Measurements from ENCODE around the gene CERK. TPM values are rescaled to one million over a fixed set of nuclear protein-coding genes. Genes with fewer than 3 reads are reported as not detected.
"Not testable (repeated sequence)": the region's sequence is repeated elsewhere in the genome, so short reads cannot be mapped to it uniquely, and the experiment has no call there.

The CERK gene
- 10 to 100 TPM; 38.1 to 41.3 TPM for total RNA-seq

- H3K4me1 Mint-ChIP-seq: peaks cover 38% of the 10 kb centered on the region
- peaks cover 6% of the 10 kb centered on the region for H3K36me3 Mint-ChIP-seq
- H3K27me3 Mint-ChIP-seq: no peaks in the 10 kb centered on the region
- DNase-seq: peak; percentile 52
- peak within 1 kb of the TSS; percentile 94 for H3K27ac Mint-ChIP-seq
- peaks cover 6% of the 10 kb centered on the region for H3K9me3 Mint-ChIP-seq
- H3K4me3 Mint-ChIP-seq: peak within 1 kb of the TSS; percentile 100
Measured at GRCh38 chr22:46737976-46738646, at the start of gene CERK. TSS of gene CERK (minus strand) at chr22:46738252. CDS start at chr22:46738148, 104 bp downstream.

DNA sequence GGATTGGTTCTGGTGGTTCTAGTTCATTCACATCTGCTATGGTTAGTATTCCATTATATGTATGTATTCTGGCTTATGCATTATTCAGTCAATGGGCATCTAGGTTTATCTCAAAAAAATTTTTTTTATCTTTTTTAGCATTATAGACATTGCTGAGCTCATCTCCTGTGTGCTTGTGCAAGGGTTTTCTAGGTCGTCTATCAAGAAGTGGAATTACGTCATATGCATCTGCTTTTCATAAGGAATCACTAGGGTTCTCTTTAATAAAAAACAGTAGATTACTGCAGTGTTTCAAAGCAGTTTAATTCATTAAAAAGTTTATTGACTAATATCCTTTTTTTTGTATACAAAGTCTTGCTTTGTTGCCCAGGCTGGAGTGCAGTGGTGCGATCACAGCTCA is 45.7 kb upstream of the CERK start:
- Mint-ChIP-seq H3K27ac (no peak overlapping the region), H3K4me1 (peaks cover 16% of the 10 kb centered on the region), H3K36me3 (peaks cover 27% of the 10 kb centered on the region), H3K9me3 (no peaks in the 10 kb centered on the region), H3K27me3 (no peaks in the 10 kb centered on the region), H3K4me3 (no peak overlapping the region)
- no peak for DNase-seq

GRCh38 chr22:46782200-46782599 is 44.1 kb upstream of the CERK start:
- DNase-seq, H3K9me3 Mint-ChIP-seq, H3K27me3 Mint-ChIP-seq, H3K27ac Mint-ChIP-seq, H3K4me3 Mint-ChIP-seq: not testable (repeated sequence)
- peaks cover 16% of the 10 kb centered on the region for H3K4me1 Mint-ChIP-seq
- H3K36me3 Mint-ChIP-seq: peaks cover 23% of the 10 kb centered on the region

DNA sequence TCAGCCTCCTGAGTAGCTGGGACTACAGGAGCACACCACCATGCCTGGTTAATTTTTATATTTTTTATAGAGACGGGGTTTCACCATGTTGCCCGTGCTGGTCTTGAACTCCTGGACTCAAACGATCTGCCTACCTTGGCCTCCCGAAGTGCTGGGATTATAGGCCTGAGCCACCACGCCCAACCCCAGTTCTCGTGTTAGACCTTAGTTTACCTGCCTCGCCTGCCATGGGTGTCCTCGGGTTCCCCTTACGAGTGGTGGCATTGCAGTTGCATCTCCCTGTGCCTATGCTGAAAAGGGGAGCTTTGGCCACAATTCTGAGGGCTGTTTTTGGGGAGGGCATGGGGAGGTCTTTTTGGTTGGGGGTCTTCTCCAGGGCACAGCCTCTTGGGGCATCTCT is 43.2 kb upstream of the CERK start:
- no peaks in the 10 kb centered on the region for H3K9me3 Mint-ChIP-seq
- no peaks in the 10 kb centered on the region for H3K27me3 Mint-ChIP-seq
- H3K36me3 Mint-ChIP-seq: peaks cover 25% of the 10 kb centered on the region
- no peak overlapping the region for H3K4me3 Mint-ChIP-seq
- no peak overlapping the region for H3K27ac Mint-ChIP-seq
- peaks cover 25% of the 10 kb centered on the region for H3K4me1 Mint-ChIP-seq
- DNase-seq: no peak

DNA sequence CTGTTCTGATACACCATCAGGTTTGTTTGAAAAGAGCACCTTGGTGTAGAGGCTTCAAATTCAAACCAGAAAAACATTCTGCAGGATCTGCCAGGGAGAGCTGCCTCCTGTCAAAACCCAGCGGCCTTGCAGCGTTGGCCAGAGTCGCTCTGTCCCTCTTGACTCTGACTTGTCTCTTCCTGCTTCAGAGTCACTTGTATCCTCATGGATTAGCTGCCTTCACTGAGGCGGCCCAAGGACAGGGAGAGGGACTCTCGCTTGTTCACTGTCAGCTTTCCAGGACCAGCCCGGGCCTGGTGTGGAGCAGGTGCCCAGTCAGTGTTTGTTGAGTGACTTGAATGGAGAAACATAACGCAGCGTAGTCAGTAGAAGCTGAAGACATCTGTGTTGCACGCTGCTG is 42.4 kb upstream of the CERK start:
- DNase-seq: no peak
- Mint-ChIP-seq H3K4me3 (no peak overlapping the region), H3K4me1 (peaks cover 33% of the 10 kb centered on the region), H3K27ac (no peak overlapping the region), H3K36me3 (peaks cover 28% of the 10 kb centered on the region), H3K9me3 (no peaks in the 10 kb centered on the region), H3K27me3 (no peaks in the 10 kb centered on the region)

- DNase-seq: no peak
- Mint-ChIP-seq H3K9me3 (no peaks in the 10 kb centered on the region), H3K27me3 (no peaks in the 10 kb centered on the region), H3K4me1 (peaks cover 38% of the 10 kb centered on the region), H3K27ac (no peak overlapping the region), H3K36me3 (peaks cover 26% of the 10 kb centered on the region), H3K4me3 (no peak overlapping the region)
Measured at GRCh38 chr22:46779651-46780050, 41.6 kb upstream of the CERK start.

- DNase-seq: no peak
- Mint-ChIP-seq H3K27ac (no peak overlapping the region), H3K4me3 (no peak overlapping the region), H3K9me3 (no peaks in the 10 kb centered on the region), H3K27me3 (no peaks in the 10 kb centered on the region), H3K4me1 (peaks cover 43% of the 10 kb centered on the region), H3K36me3 (peaks cover 26% of the 10 kb centered on the region)
Measured at GRCh38 chr22:46779023-46779422, 41.0 kb upstream of the CERK start.

DNA sequence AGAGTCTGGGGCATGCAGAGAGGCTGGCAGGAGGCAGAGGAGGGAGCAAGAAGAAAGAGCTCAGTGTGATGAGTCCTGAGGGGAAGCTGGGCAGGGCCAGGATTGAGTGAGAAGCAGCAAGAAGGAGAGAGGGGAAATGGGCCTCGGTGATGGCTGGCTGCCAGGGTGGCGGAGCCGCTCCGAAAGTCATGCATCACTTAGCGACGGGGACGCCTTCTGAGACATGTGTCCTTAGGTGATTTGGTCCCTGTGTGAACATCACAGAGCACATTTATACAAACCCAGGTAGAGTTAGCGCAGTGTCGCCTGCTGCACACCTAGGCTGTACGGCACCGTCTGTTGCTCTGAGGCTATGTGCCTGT is 39.5 kb upstream of the CERK start:
- H3K27ac Mint-ChIP-seq: peak overlapping the region; percentile 85
- H3K9me3 Mint-ChIP-seq: no peaks in the 10 kb centered on the region
- peaks cover 54% of the 10 kb centered on the region for H3K4me1 Mint-ChIP-seq
- peak overlapping the region; percentile 71 for H3K4me3 Mint-ChIP-seq
- peak; percentile 62 for DNase-seq
- H3K36me3 Mint-ChIP-seq: peaks cover 26% of the 10 kb centered on the region
- H3K27me3 Mint-ChIP-seq: no peaks in the 10 kb centered on the region

DNA sequence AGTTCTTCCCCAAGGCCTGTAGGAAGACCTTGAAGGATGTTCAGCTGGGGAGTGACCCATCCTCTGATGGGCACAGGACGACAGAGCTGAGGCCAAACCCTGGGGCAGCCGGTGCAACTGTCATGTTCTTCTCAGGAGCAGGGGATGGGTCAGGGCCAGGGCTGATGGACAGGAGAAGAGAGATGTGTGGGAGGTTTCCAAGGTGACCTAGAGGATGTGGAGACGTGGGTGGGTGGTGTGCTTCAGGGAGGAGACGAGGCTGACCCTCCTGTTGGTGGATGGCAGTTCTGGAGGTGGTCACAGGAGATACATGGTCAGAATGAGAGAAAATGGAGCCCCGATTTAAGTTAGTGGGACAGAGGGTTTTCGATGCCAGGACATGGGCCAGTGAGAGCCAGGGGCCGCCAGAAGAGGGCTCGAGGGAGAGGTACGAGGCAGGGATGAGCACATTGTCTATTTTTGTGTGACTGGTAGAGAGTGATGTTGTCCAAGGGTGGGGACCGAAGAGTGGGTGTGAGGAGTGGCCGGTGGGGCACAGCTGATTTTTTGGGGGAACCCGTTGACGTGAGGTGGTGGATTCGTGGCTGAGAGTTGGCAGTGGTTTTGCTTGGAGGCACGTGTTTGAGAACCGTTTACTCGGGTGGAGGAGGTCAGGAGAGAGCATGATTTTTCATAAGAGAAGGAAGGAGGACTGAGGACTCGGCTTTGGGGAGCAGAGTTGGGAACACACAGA is 39.0 kb upstream of the CERK start:
- Mint-ChIP-seq H3K27me3 (no peaks in the 10 kb centered on the region), H3K36me3 (peaks cover 23% of the 10 kb centered on the region)

DNA sequence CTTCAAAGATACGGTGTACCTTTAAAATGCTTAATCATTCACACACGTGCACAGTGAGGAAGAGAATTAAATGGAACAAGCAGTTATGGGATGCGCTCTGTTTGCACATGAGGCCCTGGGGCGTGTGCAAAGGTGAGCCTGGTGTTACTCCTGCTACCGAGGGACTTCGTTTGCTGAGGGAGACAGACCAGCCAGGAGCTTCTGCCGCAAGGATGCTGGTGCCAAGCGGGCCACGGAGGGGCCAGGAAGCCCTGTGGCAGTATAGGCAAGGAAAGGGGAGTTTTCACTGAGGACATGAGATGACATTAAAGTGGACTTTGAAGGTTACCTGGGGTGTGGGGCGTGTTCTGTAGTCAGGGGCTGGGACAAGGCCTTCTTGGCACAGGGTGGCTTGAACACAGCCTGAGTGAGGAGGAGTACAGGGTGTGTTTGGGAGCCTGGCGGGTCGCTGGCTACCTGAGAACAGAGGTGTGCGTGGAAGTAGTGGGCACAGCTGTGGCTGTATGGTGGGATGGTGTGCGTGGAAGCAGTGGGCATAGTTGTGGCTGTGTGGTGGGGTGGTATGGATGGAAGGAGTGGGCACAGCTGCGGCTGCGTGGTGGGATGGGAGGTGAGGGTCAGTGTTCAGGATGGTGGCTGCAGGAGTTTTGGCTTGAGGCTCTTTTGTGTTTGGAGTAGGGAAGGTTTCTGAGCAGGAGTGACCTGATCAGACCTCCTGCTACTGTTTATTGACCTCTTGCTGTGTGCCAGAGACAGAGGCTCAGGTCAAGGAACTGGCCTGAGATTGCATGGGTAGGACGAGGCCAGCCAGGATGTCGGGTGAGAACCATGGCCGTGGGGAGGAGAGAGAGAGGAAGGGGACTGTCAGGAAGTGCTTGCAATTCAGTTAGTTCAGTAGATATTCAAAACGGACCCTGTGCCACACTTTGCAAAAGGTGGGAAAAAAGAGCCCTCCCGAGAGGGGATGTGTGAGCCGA is 38.1 kb upstream of the CERK start:
- Mint-ChIP-seq H3K4me1 (peaks cover 54% of the 10 kb centered on the region), H3K4me3 (peak overlapping the region; percentile 71), H3K36me3 (peaks cover 26% of the 10 kb centered on the region), H3K9me3 (no peaks in the 10 kb centered on the region), H3K27me3 (no peaks in the 10 kb centered on the region), H3K27ac (peak overlapping the region; percentile 85)
- no peak for DNase-seq

More for the DNA sequence above, 39.0 kb upstream of the CERK start:
- no peak for DNase-seq
- Mint-ChIP-seq H3K9me3 (no peaks in the 10 kb centered on the region), H3K4me1 (peaks cover 54% of the 10 kb centered on the region), H3K27ac (peak overlapping the region; percentile 85), H3K4me3 (peak overlapping the region; percentile 71)

DNA sequence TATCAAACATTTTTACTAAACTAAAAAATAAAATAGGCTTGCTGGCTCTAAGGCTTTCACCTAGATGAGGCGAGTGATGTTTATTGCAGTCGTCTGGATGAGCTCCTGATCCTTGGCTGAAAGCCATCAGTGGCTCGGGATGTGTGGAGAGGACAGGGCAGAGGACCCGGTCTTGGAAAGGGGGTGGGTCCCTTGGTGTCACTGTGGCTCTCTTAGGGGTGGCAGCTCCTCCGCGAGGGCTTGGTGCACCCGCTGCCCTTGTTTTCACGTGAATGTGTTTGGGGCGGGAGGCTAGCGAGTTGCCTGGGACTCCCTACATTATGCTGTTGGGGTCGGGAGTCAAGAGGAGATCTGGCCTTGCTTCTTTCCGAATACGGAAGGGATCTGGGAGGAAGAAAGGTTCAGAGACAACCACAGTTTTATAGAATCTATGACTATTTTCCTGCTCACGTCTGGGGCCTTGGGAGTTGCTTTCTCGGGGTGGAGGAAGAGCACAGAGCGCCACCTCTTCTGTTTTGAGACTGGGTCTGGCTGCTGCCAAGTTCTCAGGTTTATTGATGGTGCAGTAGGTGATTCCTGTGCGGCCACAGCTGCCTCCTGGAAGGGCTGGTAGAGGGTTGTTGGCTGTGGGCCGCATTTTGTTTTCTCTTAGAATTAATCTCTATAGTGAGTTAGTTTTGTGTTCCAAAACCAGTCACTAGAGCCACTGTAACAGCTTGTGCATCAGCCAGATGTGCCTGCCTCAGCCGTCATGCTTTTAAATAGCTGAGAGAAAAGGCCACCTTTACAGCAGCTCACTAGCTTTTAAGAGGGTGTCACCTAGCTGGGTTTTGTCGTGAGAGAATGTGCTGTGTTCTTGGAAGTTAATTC is 37.2 kb upstream of the CERK start:
- peaks cover 63% of the 10 kb centered on the region for H3K4me1 Mint-ChIP-seq
- peaks cover 29% of the 10 kb centered on the region for H3K36me3 Mint-ChIP-seq
- H3K4me3 Mint-ChIP-seq: peak overlapping the region; percentile 71
- peak overlapping the region; percentile 85 for H3K27ac Mint-ChIP-seq
- no peaks in the 10 kb centered on the region for H3K9me3 Mint-ChIP-seq
- no peaks in the 10 kb centered on the region for H3K27me3 Mint-ChIP-seq
- no peak for DNase-seq

DNA sequence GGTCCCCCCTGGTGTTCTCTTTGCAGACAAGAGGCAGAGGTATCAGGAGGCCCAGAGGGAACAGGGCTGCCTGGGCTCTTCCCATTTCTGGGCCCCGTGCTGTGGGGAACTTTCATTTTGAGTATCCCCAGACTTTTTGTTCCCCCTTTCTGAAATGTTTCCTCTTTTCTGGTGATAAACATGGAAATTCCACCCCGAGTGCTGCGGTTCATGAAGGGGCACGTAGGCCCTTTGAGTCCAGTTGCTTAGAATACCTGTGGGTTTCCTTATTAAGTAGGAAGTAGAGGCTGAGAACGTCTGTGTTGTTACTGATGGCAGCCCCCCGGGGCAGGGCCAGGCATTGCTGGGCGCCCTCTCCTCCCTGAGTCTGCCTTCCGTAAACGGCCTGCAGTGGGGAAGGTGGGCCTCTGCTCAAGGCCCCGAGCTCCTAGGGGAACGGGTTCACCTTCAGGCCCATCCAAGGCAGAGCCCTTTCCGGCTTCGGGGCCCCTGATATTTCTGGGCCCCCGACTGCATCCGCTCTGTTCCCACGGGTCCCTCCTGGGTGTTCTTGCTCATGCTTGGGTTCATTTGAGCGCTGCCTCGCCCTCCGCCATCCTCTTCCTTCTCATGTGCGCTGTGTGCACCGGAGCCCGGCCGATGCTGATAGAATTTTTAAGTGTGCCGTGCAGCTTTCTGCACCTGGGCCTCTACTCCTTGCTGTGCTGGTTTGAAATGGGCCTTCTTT is 36.4 kb upstream of the CERK start:
- Mint-ChIP-seq H3K27me3 (no peaks in the 10 kb centered on the region), H3K4me3 (peak overlapping the region; percentile 71), H3K9me3 (no peaks in the 10 kb centered on the region), H3K4me1 (peaks cover 68% of the 10 kb centered on the region), H3K27ac (peak overlapping the region; percentile 85), H3K36me3 (peaks cover 29% of the 10 kb centered on the region)
- DNase-seq: peak; percentile 46

- no peaks in the 10 kb centered on the region for H3K27me3 Mint-ChIP-seq
- H3K27ac Mint-ChIP-seq: peak overlapping the region; percentile 85
- H3K9me3 Mint-ChIP-seq: no peaks in the 10 kb centered on the region
- H3K4me1 Mint-ChIP-seq: peaks cover 70% of the 10 kb centered on the region
- peak overlapping the region; percentile 48 for H3K4me3 Mint-ChIP-seq
- peaks cover 29% of the 10 kb centered on the region for H3K36me3 Mint-ChIP-seq
- DNase-seq: no peak
Measured at GRCh38 chr22:46773076-46773475, 35.0 kb upstream of the CERK start.

DNA sequence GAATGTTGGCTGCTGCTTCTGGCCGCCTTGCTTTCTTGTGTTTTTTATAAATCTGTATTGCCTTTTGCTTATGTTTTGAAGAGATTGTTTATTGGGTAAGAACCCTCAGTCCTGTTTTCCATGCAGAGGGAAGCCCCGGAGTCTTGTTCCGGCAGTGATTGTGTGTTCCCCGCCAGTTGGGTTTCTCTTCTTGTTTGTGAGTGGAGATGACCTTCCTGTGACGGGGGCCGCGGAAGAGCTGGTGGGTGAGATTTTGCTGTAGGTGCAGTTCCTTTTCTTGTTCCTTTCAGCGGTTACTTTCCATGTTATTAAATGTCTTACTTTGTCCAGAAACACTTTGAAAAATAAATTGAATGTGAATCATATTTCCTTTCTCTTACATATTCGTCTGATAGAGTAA is 32.7 kb upstream of the CERK start:
- Mint-ChIP-seq H3K4me1 (peaks cover 61% of the 10 kb centered on the region), H3K9me3 (no peaks in the 10 kb centered on the region), H3K27me3 (no peaks in the 10 kb centered on the region), H3K36me3 (peaks cover 17% of the 10 kb centered on the region), H3K4me3 (peak overlapping the region; percentile 64), H3K27ac (peak overlapping the region; percentile 89)
- DNase-seq: no peak

Measured in activated naive CD8-positive, alpha-beta T cell treated with anti-CD3 and anti-CD28 coated beads for 36 hours (primary cell).